Hematopoietic multipotent progenitor cell treated with erythropoietin and hydrocortisone succinate and interleukin-3 and kit ligand, for 8 days (in vitro differentiated cells): ENCODE data around the gene TIPRL.
A peak's percentile ranks its signal among the peaks of the same experiment; 100 is the strongest.

Source experiments
- DNase-seq: peaks from one replicate; pipeline ENCODE4 v3.0.0-alpha.2; 2015

TIPRL gene

DNA sequence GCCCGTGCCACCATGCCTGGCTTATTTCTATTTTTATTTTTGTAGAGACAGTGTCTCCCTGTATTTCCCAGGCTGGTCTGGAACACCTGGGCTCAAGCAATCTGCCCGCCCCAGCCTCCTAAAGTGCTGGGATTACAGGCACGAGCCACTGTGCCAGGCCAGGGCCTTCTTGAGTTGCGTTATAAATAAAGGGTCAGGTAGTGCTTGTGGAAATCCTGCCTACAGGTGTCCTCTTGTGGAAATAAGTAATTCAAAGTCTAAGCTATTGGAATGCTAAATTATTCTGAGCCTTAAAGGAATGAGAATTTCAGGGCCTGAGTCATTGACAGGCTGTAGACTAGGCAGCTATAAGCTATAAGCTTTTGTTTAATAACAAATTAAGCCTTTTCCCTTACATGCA is 38.9 kb downstream of the TIPRL start:
- DNase-seq: no peak

DNA sequence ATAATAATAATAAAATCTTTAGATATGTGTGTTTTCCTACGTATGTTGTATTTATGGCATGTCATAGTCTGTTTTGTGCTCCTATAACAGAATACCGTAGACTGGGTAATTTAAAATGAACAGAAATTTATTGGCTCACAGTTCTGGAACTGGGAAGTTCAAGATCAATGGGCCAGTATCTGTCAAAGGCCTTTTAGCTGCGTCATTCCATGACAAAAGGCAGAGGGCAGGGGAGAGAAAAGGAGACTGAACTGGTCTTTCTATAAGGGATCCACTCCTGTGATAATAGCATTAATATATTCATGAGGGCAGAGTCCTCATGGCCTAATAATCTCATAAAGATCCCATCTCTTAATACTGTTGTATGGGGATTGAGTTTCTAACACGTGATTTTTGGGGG is 39.9 kb downstream of the TIPRL start:
- no peak for DNase-seq

DNA sequence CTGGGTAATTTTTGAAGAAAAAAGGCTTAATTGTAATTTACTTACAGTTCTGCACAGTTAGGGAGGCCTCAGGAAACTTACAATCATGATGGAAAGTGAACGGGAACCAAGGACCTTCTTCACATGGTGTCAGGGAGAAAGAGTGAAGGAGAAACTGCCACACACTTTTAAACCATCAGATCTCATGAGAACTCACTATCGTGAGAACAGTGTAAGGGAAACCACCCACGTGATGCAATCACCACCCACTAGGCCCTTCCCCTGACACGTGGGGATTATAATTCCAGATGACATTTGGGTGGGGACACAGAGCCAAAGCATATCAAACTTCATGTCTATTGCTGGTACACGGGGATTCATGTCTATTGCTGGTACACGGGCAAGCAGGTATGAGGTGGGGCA is 41.7 kb downstream of the TIPRL start:
- DNase-seq: peak; percentile 49

DNA sequence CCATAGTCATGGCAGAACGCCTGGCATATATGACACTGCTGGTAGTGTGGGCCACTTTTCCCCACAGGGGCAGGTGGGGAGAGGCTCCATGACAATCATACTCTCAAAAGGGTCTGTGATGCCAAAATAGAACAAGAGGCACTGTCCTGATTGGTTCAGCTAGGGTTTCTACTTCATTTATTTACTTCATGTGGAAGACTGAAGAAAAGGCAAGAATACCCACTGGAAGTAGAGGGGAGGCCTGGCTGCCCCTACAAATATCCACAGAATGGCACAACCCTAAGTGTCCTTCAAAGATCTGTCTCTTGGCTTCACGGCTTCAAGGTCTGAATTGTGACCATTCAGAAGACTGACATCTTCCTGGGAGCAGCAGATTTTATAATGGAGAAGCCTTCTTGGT is 42.5 kb downstream of the TIPRL start:
- DNase-seq: no peak

DNA sequence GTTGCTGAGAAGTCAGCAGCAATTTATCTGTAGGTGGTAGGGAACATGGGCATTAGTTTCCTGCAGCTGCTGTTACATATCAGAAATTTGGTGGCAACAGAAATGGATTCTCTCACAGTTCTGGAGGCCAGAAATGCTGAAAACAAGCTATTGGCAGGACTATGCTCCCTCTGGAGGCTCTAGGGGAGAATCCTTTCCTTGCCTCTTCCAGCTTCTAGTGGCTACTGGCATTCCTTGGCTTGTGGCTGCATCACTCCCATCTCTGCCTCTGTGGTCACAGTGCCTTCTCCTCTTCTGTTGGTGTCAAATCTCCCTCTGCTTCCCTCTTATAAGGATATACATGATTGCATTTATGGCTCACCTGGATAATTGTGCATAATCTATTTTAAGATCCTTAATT is 44.5 kb downstream of the TIPRL start:
- no peak for DNase-seq

DNA sequence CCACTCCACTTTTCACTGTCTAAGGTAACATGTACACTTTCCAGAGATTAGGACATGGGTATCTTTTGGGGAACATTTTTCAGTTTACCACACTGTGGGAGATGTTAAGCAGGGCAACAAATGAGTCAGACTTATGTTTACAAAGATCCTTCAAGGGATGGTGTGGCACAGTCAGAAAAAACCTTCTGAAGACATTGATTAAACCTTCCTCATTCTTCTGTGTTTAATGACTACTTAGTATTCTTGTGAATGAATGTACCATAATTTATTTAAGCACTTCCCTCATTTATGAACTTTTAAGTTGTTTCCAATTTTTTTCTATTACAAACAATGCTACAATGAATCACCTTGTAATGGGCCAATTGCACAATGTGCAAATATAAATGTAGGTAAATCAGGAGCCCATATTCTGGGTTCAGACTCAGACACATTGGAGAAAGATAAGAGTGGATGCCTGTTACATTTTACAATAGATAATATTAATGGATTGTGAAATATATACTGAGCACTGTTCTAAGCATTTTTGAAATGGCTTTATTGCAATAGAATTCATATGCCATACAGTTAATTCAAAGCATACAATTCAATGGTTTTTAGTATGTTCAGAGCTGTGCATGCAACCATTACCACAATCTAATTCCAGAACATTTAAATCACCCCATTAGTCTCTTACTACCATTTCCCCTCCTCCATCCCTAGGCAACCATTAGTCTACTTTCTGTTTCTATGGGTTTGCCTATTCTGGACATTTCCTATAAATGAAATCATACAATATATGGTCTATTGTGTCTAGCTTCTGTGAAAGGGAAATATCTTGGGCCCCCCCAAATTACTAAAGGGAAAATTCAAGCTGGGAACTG is 45.1 kb downstream of the TIPRL start:
- no peak for DNase-seq

DNA sequence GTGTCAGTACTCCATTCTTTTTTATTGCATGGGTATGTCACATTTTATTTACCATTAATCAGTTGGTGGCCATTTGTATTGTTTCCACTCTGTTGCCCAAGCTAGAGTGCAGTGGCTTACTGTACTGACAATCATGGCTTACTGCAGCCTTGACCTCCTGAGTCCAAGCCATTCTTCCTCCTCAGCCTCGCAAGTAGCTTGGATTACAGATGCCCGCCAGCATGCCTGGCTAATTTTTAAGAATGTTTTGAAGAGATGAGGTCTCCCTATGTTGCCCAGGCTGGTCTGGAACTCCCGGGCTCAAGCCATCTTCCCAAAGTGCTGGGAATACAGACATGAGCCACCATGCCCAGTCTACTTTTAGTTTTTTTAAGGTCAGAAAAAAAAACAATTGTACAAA is 46.2 kb downstream of the TIPRL start:
- no peak for DNase-seq

DNA sequence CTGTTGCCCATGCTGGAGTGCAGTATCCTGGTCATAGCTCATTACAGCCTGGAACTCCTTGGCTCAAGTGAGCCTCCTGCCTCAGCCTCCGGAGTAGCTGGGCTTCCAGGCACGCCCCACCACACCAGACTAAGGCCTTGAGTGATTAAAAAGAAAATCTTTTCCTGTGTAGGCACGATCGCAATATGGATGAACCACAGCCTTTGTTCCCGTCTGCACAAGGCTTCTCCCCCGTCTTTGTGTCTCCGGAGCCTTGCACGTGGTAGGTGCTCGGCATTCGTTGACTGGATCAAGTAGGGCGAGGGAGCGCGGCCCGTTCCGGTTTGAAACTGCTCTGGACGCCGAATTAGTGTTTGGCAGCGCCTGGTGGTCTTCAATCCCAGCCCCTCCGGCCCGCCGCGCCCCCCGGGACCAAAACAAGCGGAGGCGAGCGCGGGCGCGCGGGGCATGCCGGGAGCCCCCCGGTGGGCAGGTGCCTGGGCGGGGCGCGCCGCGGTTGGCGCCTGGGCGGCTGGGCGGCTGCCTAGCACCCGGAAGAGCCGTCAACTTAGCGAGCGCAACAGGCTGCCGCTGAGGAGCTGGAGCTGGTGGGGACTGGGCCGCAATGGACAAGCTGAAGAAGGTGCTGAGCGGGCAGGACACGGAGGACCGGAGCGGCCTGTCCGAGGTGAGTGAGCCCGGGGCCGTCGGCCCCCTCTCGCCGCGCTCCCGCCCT is 46.9 kb downstream of the TIPRL start, which contains the start of gene SFT2D2:
Gene SFT2D2 (plus strand): TSS at position 529 of the 715 bp plus-strand sequence. CDS start 76 bp downstream, at position 605.
- peak; percentile 79 for DNase-seq

DNA sequence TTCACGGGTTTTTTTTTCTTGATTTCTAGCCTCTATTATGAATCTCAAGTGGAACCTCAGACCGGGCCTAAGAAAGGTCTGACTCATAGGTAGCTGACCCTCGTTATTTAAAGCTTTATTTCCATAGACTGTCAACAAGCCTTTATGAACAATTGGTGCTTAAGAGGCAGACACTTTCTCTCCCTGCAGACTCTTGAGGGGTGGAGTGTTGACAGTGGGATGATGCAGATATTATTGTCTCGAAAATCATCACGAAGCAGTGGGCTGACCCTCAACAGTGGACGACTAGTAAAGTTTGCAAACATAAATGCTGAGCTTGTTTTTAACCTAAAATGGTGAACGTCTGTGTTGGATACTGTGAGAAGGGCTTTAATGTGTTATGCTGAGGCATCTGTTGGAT is 48.9 kb downstream of the TIPRL start:
- no peak for DNase-seq

DNA sequence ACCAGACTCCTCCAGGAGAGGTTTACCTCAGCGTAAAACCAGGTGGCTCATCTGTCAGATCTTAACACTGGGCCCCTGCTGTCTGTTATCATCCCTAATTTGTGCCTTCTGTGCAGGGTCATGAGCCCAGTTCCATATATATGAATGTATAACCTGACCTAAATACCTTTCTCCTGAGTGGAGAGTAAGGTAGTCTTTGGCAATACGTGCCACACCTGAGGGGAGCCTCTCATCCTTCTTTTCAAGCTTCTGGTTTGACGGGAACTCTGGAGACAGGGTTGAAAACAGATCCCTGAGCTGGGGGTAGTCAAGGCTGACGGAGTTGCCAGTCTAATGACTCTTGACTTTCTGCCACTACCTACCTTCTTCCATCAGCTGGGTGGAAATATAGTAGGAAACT is 51.1 kb downstream of the TIPRL start:
- DNase-seq: no peak

DNA sequence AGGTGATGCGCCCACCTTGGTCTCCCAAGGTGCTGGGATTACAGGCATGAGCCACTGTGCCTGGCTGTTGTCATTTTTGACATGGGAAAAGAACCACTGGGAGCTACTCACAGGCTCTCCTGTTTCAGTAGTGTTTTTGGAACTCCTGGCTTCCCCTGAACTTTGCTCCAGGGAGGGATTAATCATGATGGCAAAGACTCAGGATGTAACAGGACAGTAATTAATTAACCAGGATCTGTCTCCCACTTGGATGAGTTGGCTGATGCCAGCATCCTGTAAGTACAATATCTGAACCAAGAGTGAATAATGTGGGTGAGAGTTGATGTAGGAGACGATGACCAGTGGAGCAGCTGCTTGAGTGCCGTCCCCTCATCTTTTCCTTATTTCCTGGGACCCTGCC is 51.9 kb downstream of the TIPRL start:
- no peak for DNase-seq

DNA sequence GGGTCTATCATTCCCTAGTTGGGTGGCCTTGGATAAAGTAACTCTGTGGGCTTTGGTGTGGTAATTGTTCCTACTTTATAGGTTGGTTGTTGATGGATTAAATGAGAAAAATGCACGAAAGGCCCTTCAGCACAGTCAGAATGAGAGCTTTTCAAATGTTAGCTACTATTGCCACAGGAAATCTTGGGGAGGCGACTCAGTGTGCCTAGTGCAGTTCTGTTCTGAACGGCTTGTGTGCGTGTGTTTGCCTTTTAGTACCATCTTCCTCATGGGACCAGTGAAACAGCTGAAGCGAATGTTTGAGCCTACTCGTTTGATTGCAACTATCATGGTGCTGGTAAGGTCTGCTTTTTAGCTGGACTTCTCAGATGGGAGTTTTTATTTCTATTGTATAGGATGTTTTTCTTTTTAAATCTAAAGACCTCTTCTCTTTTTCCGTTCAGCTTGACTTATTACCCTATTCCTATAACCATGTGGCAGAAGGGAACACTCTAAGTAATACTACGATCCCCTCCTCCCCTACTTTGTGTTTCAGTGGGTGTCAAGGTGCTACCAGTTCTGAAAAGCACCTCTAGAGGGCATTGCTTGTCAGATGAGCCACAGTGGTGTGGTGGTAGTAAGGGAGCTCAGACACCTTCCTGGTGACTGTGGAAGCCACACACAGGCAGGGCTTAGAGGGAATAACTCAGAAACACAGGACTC is 56.2 kb downstream of the TIPRL start:
- DNase-seq: peak; percentile 77

DNA sequence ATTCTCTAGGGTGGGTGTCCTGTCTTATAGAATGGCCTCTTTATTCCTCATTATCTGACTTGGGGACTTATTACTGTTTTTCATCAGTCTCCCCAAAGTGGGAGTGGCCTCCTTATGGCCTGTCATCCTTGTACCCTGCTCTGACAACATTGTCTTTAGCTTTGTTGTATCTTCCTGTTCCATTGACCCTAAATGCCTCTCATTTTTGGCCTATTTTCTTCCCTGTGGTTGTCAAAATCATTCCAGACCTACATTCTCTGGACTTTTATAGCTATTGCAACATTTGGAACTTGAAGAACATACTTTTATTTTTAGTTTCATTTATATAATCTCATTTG is 56.8 kb downstream of the TIPRL start:
- DNase-seq: no peak

DNA sequence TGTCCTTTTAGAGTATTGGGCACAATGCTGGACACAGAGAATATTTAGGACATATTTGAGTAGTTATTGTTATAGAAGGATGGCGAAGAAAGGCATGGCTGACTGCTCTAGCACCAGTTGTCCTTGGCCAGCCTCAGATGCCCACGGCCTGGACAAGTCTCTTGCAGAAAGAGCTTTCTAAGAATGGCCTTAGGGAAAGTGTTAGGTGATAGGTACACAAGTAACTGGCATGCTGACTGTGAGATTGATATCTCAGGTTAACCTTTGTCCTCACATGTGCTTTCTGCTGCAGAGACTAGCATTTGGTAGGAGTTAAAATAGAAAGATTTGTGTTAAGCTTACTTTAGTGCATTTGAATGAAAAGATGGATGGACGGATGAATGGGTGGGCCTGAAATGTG is 57.2 kb downstream of the TIPRL start:
- DNase-seq: no peak

DNA sequence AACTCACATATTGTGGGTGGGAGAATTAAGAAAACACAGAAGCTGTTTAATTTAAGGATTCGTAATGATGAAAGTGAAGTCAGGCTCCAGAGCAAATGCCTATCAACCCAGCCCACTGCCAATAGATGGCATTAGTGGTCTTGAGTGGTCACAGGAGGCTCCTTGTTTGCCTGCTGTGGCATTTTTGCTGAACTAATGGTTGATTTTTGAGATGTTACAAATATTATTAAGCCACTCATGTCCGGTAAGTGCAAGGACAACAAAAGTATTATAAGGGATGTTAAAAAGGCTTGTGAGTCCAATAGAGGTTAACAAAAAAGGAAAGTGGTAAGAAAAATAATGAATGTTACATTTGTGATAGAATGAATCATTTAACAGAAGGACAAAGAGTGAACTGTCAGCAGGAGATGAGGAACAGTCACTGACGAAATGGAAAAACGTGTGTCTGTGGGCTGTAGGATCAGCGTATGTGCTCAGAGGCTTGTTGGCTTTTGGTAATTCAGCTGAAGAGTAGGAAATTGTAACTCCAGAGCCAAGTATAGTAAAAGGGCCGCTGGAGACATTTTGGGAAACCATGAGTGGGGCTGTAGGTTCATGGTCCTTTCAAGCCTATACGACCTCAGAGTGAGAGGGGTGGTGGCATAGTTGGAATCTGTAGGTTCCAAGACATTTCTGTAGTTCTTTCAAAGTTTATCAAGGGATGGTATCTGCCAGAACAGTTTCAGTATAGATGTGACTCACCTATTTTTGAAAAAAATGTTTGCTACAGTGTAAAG is 58.3 kb downstream of the TIPRL start:
- DNase-seq: peak; percentile 6

DNA sequence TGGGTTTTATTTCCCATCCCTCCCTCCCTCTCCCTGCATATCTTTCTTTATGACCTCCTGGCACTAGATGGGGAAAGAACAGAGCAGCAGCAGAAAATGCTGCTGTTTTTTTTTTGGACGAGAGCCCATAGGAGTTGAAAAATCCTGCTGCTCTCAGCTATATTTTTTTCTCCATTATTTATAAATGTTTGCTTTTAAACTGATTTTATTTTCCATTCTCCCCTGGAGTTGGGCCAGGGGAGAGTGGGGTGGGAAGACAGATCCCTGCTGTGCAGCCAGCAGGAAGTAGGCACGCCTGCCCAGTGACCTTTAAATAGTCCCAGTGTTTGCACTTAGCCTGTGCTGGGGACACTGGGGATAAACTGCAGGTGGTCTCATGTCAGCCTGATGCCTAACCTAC is 64.4 kb downstream of the TIPRL start:
- DNase-seq: no peak

DNA sequence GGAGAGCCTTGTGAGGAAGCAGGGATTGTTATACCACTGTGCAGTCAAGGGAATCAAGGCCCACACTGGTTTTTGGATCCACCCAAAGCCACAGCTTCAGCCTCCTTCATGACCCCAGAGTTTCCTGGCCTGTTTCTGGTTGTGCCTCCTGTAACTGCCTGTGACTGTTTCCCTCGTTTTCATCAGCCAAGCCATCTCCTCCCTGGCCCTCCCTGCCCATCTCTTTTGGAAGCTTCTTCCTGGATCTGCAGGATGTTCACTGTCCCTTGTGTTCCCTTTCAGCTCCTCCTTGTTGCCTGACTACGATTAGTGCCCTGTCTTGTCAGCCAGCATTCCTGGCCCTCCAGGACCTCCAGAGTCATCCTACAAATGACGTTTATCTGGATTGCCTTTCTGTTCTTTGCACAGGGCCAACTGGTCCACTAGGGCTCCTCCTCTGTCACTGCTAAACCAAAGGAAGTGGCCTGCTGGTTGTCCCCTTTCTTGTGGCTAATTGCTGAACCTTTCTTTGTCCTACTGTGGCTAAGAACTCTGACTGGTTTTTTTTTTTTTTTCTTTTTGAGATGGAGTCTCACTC is 65.0 kb downstream of the TIPRL start:
- no peak for DNase-seq

DNA sequence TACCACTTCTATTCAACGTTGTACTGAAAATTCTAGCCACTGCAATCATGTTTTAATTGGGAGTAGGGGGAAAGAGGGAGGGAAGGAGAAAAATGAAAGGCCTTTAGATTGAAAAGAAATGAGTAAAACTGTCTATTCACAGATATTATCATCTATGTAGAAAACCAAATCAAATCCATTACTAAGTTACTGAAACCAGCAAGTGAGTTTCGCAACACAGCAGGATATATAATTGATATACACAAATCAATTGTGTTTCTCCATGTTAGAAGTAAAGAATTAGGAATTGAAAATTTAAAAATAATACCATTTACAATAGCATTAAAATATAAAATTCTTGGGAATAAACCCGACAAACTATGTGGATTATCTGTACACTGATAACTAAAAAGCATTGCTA is 66.3 kb downstream of the TIPRL start:
- DNase-seq: no peak

DNA sequence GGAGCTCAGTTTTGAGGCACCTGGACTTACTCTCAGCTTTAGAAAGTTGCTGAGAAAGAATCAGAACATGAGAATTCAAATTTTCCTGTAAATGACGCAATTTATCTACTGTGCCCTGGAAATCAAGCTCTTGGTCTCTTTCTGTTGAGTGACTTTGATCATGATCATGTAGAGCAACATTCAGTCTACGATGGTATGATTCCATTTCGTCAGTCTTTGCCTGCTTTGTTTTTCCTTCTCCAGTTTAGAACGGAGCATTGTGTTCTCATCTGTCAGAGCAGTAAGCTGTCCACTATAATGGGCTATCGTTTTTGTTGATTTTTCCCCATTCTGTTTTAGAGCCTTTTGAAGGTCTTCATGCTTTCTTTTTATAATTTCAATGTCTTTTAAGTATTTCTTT is 67.7 kb downstream of the TIPRL start:
- no peak for DNase-seq
